ENCODE measurements around the gene TOP3A. TPM values are rescaled to one million over a fixed set of nuclear protein-coding genes. Genes with fewer than 3 reads are reported as not detected.

The TOP3A gene
- polyA plus RNA-seq, 1 experiment = 13.0 TPM

- CTCF ChIA-PET = no interaction called here
- no peak for TF ChIP-seq CTCF (IDR thresholded peaks at IDR 0.05; ENCODE audit: insufficient read depth, low read depth, low read length)
- POLR2A ChIA-PET = no interaction called here
Measured at GRCh38 chr17:18361837-18362697, 47.3 kb upstream of the TOP3A start.

GRCh38 chr17:18360518-18360917 is 45.7 kb upstream of the TOP3A start:
- CTCF ChIA-PET = no interaction called here
- no peaks in the 10 kb centered on the region for H3K36me3 ChIP-seq (ENCODE audit: control insufficient read depth, insufficient read depth, low read length)
- H3K4me3 ChIP-seq (ENCODE audit: low read depth, low read length) = no peak overlapping the region
- POLR2A ChIA-PET = no interaction called here
- DNase-seq (ENCODE audit: low read depth) = no peak
- no peaks in the 10 kb centered on the region for H3K27me3 ChIP-seq (ENCODE audit: control insufficient read depth, insufficient read depth, low read length)
- TF ChIP-seq CTCF (IDR thresholded peaks at IDR 0.05; ENCODE audit: insufficient read depth, low read depth, low read length) = no peak

More at GRCh38 chr17:18361837-18362697, 47.3 kb upstream of the TOP3A start:
- no peak overlapping the region; the same call in 1 of the 2 replicates for H3K4me3 ChIP-seq (ENCODE audit: low read depth, low read length)
- no peaks in the 10 kb centered on the region for H3K36me3 ChIP-seq (ENCODE audit: control insufficient read depth, insufficient read depth, low read length)
- H3K27me3 ChIP-seq (ENCODE audit: control insufficient read depth, insufficient read depth, low read length) = no peaks in the 10 kb centered on the region
- DNase-seq (ENCODE audit: low read depth) = no peak

GRCh38 chr17:18356624-18357023 is 41.8 kb upstream of the TOP3A start:
- Histone ChIP-seq H3K36me3 (ENCODE audit: control insufficient read depth, insufficient read depth, low read length) (no peaks in the 10 kb centered on the region; the same call in 1 of the 2 replicates), H3K27me3 (ENCODE audit: control insufficient read depth, insufficient read depth, low read length) (no peaks in the 10 kb centered on the region), H3K4me3 (ENCODE audit: low read depth, low read length) (no peak overlapping the region)
- ChIA-PET CTCF (no interaction called here), POLR2A (no interaction called here)
- peak; percentile 8 for DNase-seq (ENCODE audit: low read depth)
- no peak for TF ChIP-seq CTCF (IDR thresholded peaks at IDR 0.05; ENCODE audit: insufficient read depth, low read depth, low read length)

- H3K4me3 ChIP-seq (ENCODE audit: low read depth, low read length) = no peak overlapping the region
- ChIA-PET POLR2A (no interaction called here), CTCF (no interaction called here)
- no peaks in the 10 kb centered on the region for H3K27me3 ChIP-seq (ENCODE audit: control insufficient read depth, insufficient read depth, low read length)
- no peak for DNase-seq (ENCODE audit: low read depth)
- no peak for TF ChIP-seq CTCF (IDR thresholded peaks at IDR 0.05; ENCODE audit: insufficient read depth, low read depth, low read length)
- peaks cover under 1% of the 10 kb centered on the region; the same call in 1 of the 2 replicates for H3K36me3 ChIP-seq (ENCODE audit: control insufficient read depth, insufficient read depth, low read length)
Measured at GRCh38 chr17:18353541-18353940, 38.7 kb upstream of the TOP3A start.

- Histone ChIP-seq H3K27me3 (ENCODE audit: control insufficient read depth, insufficient read depth, low read length) (no peaks in the 10 kb centered on the region), H3K36me3 (ENCODE audit: control insufficient read depth, insufficient read depth, low read length) (peaks cover 2% of the 10 kb centered on the region; the same call in 1 of the 2 replicates), H3K4me3 (ENCODE audit: low read depth, low read length) (no peak overlapping the region)
- ChIA-PET CTCF (interaction anchor here (1.0 kb wide), 1 partner anchor 24 kb away, joined by 3 read pairs; no protein-coding TSS in a partner anchor), POLR2A (no interaction called here)
- DNase-seq (ENCODE audit: low read depth) = no peak
- no peak for TF ChIP-seq CTCF (IDR thresholded peaks at IDR 0.05; ENCODE audit: insufficient read depth, low read depth, low read length)
Measured at GRCh38 chr17:18344021-18344420, 29.2 kb upstream of the TOP3A start.
